HUES64 (cell line): Measurements from ENCODE around the gene RPL13.

Experiments used
- H3K27ac ChIP-seq: 2 replicates; pipeline ENCODE4 v1.7.0; 2013; ENCODE audit warnings: low read depth, low read length, inconsistent platforms
- H3K27me3 ChIP-seq: 2 replicates; pipeline ENCODE4 v1.6.1; 2013; ENCODE audit warnings: mild to moderate bottlenecking, low read length; ENCODE audit not compliant: insufficient read depth
- H3K36me3 ChIP-seq: 2 replicates; pipeline ENCODE4 v1.6.1; 2013; ENCODE audit warnings: mild to moderate bottlenecking, low read length; ENCODE audit not compliant: insufficient read depth
- H3K4me1 ChIP-seq: 2 replicates; pipeline ENCODE4 v1.6.1; 2013; ENCODE audit warnings: mild to moderate bottlenecking, low read length, moderate library complexity; ENCODE audit not compliant: insufficient read depth
- H3K4me3 ChIP-seq: 2 replicates; pipeline ENCODE4 v1.5.1; 2013; ENCODE audit warnings: mild to moderate bottlenecking, low read length, moderate library complexity
- H3K9ac ChIP-seq: 2 replicates; pipeline ENCODE4 v1.6.1; 2013; ENCODE audit warnings: mild to moderate bottlenecking, low read depth, low read length
- H3K9me3 ChIP-seq: 2 replicates; pipeline ENCODE4 v1.6.1; 2013; ENCODE audit warnings: low read depth, low read length; ENCODE audit not compliant: insufficient read depth
- WGBS: fragments of 150-250, 120-280 bp; methylation state at CpG from one replicate; pipeline ENCODE4 v1.1.7; 2013; ENCODE audit warnings: missing lambda C conversion rate; 5-methylcytosine and 5-hydroxymethylcytosine counted together

The RPL13 gene

GRCh38 chr16:89573826-89574680 lies 13.6 kb downstream of the RPL13 start:
- H3K4me1 ChIP-seq, result peaks cover 7% of the 10 kb centered on the region; the same call in 1 of the 2 replicates
- no peaks in the 10 kb centered on the region for H3K9me3 ChIP-seq
- no peak overlapping the region for H3K27ac ChIP-seq
- 67% methylated on average over 31 of the region's 31 CpGs for WGBS
- peak overlapping the region; percentile 66 for H3K4me3 ChIP-seq
- H3K27me3 ChIP-seq, result peaks cover 37% of the 10 kb centered on the region
- no peaks in the 10 kb centered on the region for H3K36me3 ChIP-seq
- H3K9ac ChIP-seq, result peak overlapping the region; percentile 51; the same call in 1 of the 2 replicates

GRCh38 chr16:89574681-89575246 lies 14.3 kb downstream of the RPL13 start:
- no peaks in the 10 kb centered on the region for H3K9me3 ChIP-seq
- H3K4me1 ChIP-seq, result peaks cover 7% of the 10 kb centered on the region; the same call in 1 of the 2 replicates
- H3K9ac ChIP-seq, result peak overlapping the region; percentile 51; the same call in 1 of the 2 replicates
- peak overlapping the region; percentile 66 for H3K4me3 ChIP-seq
- no peak overlapping the region for H3K27ac ChIP-seq
- WGBS, result 2% methylated on average over 55 of the region's 55 CpGs
- H3K27me3 ChIP-seq, result peaks cover 37% of the 10 kb centered on the region
- peaks cover 5% of the 10 kb centered on the region for H3K36me3 ChIP-seq

GRCh38 chr16:89575247-89576152 lies 15.0 kb downstream of the RPL13 start, which contains the start of gene CPNE7:
TSS of gene CPNE7 (plus strand) at chr16:89575758. CDS start at chr16:89575898, 140 bp downstream.
- H3K9me3 ChIP-seq, result no peaks in the 10 kb centered on the region
- H3K27ac ChIP-seq, result no peak within 1 kb of the TSS
- H3K36me3 ChIP-seq, result peaks cover 5% of the 10 kb centered on the region
- peaks cover 37% of the 10 kb centered on the region for H3K27me3 ChIP-seq
- peak within 1 kb of the TSS; percentile 66 for H3K4me3 ChIP-seq
- peak within 1 kb of the TSS; percentile 71 for H3K9ac ChIP-seq
- 2% methylated on average over 97 of the region's 103 CpGs for WGBS
- H3K4me1 ChIP-seq, result peaks cover 7% of the 10 kb centered on the region; the same call in 1 of the 2 replicates

- 19% methylated on average over 89 of the region's 89 CpGs for WGBS
- H3K27ac ChIP-seq, result no peak overlapping the region
- H3K9me3 ChIP-seq, result no peaks in the 10 kb centered on the region; the same call in 1 of the 2 replicates
- H3K9ac ChIP-seq, result peak overlapping the region; percentile 71
- H3K27me3 ChIP-seq, result peaks cover 37% of the 10 kb centered on the region
- H3K4me1 ChIP-seq, result peaks cover 7% of the 10 kb centered on the region; the same call in 1 of the 2 replicates
- peak overlapping the region; percentile 66 for H3K4me3 ChIP-seq
- H3K36me3 ChIP-seq, result peaks cover 5% of the 10 kb centered on the region
Observed at GRCh38 chr16:89576153-89577054, 15.9 kb downstream of the RPL13 start.

GRCh38 chr16:89577055-89577759 lies 16.7 kb downstream of the RPL13 start:
- Histone ChIP-seq H3K4me3 (no peak overlapping the region; the same call in 1 of the 2 replicates), H3K4me1 (peaks cover 7% of the 10 kb centered on the region; the same call in 1 of the 2 replicates), H3K36me3 (peaks cover 10% of the 10 kb centered on the region), H3K27me3 (peaks cover 37% of the 10 kb centered on the region), H3K27ac (no peak overlapping the region), H3K9ac (no peak overlapping the region), H3K9me3 (no peaks in the 10 kb centered on the region; the same call in 1 of the 2 replicates)
- WGBS, result 89% methylated on average over 25 of the region's 25 CpGs

GRCh38 chr16:89579351-89579750 lies 18.9 kb downstream of the RPL13 start:
- Histone ChIP-seq H3K4me1 (peaks cover 2% of the 10 kb centered on the region; the same call in 1 of the 2 replicates), H3K9me3 (no peaks in the 10 kb centered on the region; the same call in 1 of the 2 replicates), H3K27me3 (peaks cover 33% of the 10 kb centered on the region), H3K27ac (no peak overlapping the region), H3K9ac (no peak overlapping the region), H3K36me3 (peaks cover 11% of the 10 kb centered on the region), H3K4me3 (no peak overlapping the region)
- 88% methylated on average over 15 of the region's 15 CpGs for WGBS

GRCh38 chr16:89581045-89581695 lies 20.7 kb downstream of the RPL13 start:
- Histone ChIP-seq H3K4me1 (no peaks in the 10 kb centered on the region), H3K27me3 (peaks cover 16% of the 10 kb centered on the region), H3K9me3 (no peaks in the 10 kb centered on the region; the same call in 1 of the 2 replicates), H3K9ac (no peak overlapping the region), H3K4me3 (no peak overlapping the region), H3K36me3 (peaks cover 11% of the 10 kb centered on the region), H3K27ac (no peak overlapping the region)
- WGBS, result 80% methylated on average over 33 of the region's 33 CpGs

GRCh38 chr16:89581861-89582563 lies 21.5 kb downstream of the RPL13 start:
- H3K36me3 ChIP-seq, result peaks cover 11% of the 10 kb centered on the region
- no peaks in the 10 kb centered on the region; the same call in 1 of the 2 replicates for H3K9me3 ChIP-seq
- H3K27ac ChIP-seq, result no peak overlapping the region
- H3K9ac ChIP-seq, result no peak overlapping the region
- H3K4me1 ChIP-seq, result no peaks in the 10 kb centered on the region
- 86% methylated on average over 15 of the region's 15 CpGs for WGBS
- H3K4me3 ChIP-seq, result no peak overlapping the region
- H3K27me3 ChIP-seq, result peaks cover 8% of the 10 kb centered on the region
